Choroid plexus epithelial cell (primary cell): ENCODE data around the gene MYO15B.

Experiments used
- DNase-seq: peaks from one replicate; pipeline ENCODE4 v3.0.0-alpha.2; 2010; ENCODE audit warnings: low read depth
- H3K4me3 ChIP-seq: 2 replicates; pipeline ENCODE4 v1.5.1; 2011; ENCODE audit warnings: low read depth, mild to moderate bottlenecking, control low read depth, low read length, moderate library complexity
- CTCF ChIP-seq: conservative IDR thresholded peaks from 2 replicates; pipeline ENCODE4 v1.5.1; 2011; ENCODE audit warnings: low read depth, mild to moderate bottlenecking, control low read depth, inconsistent platforms, low read length, moderate library complexity

The MYO15B gene

GRCh38 chr17:75630071-75630917 lies 42.7 kb downstream of the MYO15B start:
- DNase-seq: no peak
- H3K4me3 ChIP-seq: no peak overlapping the region
- TF ChIP-seq CTCF: no peak

GRCh38 chr17:75631353-75631752 lies 43.8 kb downstream of the MYO15B start:
- TF ChIP-seq CTCF: no peak
- DNase-seq: no peak
- H3K4me3 ChIP-seq: no peak overlapping the region

GRCh38 chr17:75632428-75632827 lies 44.8 kb downstream of the MYO15B start:
- DNase-seq: no peak
- no peak overlapping the region for H3K4me3 ChIP-seq
- TF ChIP-seq CTCF: no peak

GRCh38 chr17:75632863-75633485 lies 45.4 kb downstream of the MYO15B start, which contains the start of gene SMIM5:
Gene SMIM5, plus strand, starts transcription at chr17:75633434. Its CDS starts 6,768 bp downstream, at chr17:75640202.
- TF ChIP-seq CTCF: peak; percentile 93
- H3K4me3 ChIP-seq: no peak within 1 kb of the TSS
- DNase-seq: peak; percentile 93

GRCh38 chr17:75633486-75634375 lies 46.1 kb downstream of the MYO15B start:
- peak; percentile 78 for TF ChIP-seq CTCF
- DNase-seq: peak; percentile 94
- H3K4me3 ChIP-seq: no peak overlapping the region

GRCh38 chr17:75634376-75634740 lies 46.8 kb downstream of the MYO15B start:
- no peak overlapping the region for H3K4me3 ChIP-seq
- no peak for DNase-seq
- no peak for TF ChIP-seq CTCF
